A549 treated with CORT108297 at 1 μM for 4 hours (cell line): ENCODE measurements around the gene GPR39. TPM values are rescaled to one million over a fixed set of nuclear protein-coding genes. Genes with fewer than 3 reads are reported as not detected.

Experiments used
- total RNA-seq: library from RNA; stranded (reverse); fragments of 200-300 nt; extraction: Qiagen RNA extraction; gene quantifications from 5 replicates; pipeline ENCODE4 v1.2.3, GENCODE V29; 2022

Gene GPR39
- total RNA-seq: 8.3 to 9.9 TPM (median 9.3 TPM) in 5 replicates

DNA sequence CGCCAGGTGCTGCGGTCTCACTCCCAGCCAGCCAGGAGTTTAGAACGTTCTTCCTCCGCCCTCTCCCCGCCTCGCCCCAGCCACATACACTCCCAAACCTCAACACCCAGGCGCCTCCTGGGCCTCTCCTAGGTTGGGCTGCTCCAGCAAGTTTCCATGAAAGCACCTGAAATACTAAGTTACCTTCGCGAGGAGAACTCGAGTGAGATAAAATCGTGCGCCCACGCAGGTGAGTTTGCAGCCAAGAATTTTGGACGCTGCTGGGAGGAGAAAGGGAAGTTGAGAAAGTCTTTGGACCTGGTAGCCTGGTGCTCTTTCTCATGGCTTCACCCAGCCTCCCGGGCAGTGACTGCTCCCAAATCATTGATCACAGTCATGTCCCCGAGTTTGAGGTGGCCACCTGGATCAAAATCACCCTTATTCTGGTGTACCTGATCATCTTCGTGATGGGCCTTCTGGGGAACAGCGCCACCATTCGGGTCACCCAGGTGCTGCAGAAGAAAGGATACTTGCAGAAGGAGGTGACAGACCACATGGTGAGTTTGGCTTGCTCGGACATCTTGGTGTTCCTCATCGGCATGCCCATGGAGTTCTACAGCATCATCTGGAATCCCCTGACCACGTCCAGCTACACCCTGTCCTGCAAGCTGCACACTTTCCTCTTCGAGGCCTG is at the start of gene GPR39:
Gene GPR39 (plus strand): TSS at position 83 of the 673 bp plus-strand sequence.

DNA sequence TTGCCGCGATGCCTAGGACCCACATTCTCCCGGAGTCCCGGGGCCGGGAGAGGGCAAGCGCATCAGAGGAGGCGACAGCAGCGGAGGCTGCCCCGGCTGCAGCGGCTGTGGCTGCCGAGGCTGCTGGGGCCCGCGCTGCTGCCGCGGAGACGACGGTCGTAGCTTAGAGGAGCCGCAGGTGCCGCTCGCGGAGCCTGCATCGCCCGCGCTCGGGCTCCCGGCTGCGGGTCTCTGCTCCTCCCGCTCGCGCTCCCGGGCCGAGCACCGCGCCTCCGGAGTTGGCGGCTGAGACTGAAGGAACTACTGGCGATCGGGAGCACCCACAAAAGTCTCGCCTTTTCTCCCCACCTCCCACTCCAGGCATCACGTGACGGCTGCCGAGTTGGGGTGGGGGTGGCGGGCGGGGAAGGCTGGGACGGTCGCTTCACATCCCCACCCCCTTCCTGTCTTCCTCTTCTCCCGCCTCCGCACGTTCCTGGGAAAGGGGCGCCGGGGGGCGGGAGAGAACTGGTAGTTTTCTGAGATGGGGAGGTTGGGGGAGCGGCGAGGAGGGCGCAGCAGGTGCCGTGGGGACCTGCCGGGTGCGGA is 253.4 kb downstream of the GPR39 start, which contains the start of gene LYPD1:
Gene LYPD1 (minus strand): TSS at position 298 of the 588 bp plus-strand sequence. CDS start 273 bp downstream, at position 25.

